ENCODE data around the gene ZNF792.

Gene ZNF792

GRCh38 chr19:34985249-34986022 lies 21.4 kb upstream of the ZNF792 start:
- Histone ChIP-seq H3K79me2 (ENCODE audit: low read length) (no peaks in the 10 kb centered on the region), H4K20me1 (ENCODE audit: insufficient read depth, low read length) (no peaks in the 10 kb centered on the region), H3K27me3 (ENCODE audit: low read depth, low read length) (peaks cover 13% of the 10 kb centered on the region; the same call in 1 of the 2 replicates), H3K27ac (ENCODE audit: low read length) (no peak overlapping the region), H2AFZ (ENCODE audit: low read depth, low read length) (peak overlapping the region; percentile 55; the same call in 1 of the 2 replicates), H3K4me3 (ENCODE audit: low read length) (no peak overlapping the region), H3K9me3 (ENCODE audit: insufficient read depth, low read length) (peaks cover 3% of the 10 kb centered on the region; the same call in 1 of the 2 replicates), H3K9ac (ENCODE audit: low read length) (no peak overlapping the region), H3K4me2 (ENCODE audit: low read length) (no peak overlapping the region), H3K36me3 (replicated peaks; ENCODE audit: low read depth, low read length) (no peaks in the 10 kb centered on the region), H3K4me1 (ENCODE audit: low read length) (peaks cover 31% of the 10 kb centered on the region)
- TF ChIP-seq EZH2phosphoT487 (IDR thresholded peaks at IDR 0.05; ENCODE audit: low read depth): no peak
- no peak for TF ChIP-seq CTCF (IDR thresholded peaks at IDR 0.05; ENCODE audit: low read depth, low read length)

GRCh38 chr19:34984287-34984686 lies 20.3 kb upstream of the ZNF792 start:
- Histone ChIP-seq H3K36me3 (replicated peaks; ENCODE audit: low read depth, low read length) (no peaks in the 10 kb centered on the region), H3K4me2 (ENCODE audit: low read length) (no peak overlapping the region), H3K9ac (ENCODE audit: low read length) (no peak overlapping the region), H3K79me2 (ENCODE audit: low read length) (no peaks in the 10 kb centered on the region), H2AFZ (ENCODE audit: low read depth, low read length) (no peak overlapping the region), H4K20me1 (ENCODE audit: insufficient read depth, low read length) (no peaks in the 10 kb centered on the region), H3K4me3 (ENCODE audit: low read length) (no peak overlapping the region), H3K27me3 (ENCODE audit: low read depth, low read length) (peaks cover 13% of the 10 kb centered on the region; the same call in 1 of the 2 replicates), H3K9me3 (ENCODE audit: insufficient read depth, low read length) (peaks cover 3% of the 10 kb centered on the region; the same call in 1 of the 2 replicates), H3K4me1 (ENCODE audit: low read length) (peaks cover 22% of the 10 kb centered on the region), H3K27ac (ENCODE audit: low read length) (no peak overlapping the region)
- no peak for TF ChIP-seq EZH2phosphoT487 (IDR thresholded peaks at IDR 0.05; ENCODE audit: low read depth)
- TF ChIP-seq CTCF (IDR thresholded peaks at IDR 0.05; ENCODE audit: low read depth, low read length): no peak

GRCh38 chr19:34983786-34984185 lies 19.8 kb upstream of the ZNF792 start:
- H3K79me2 ChIP-seq (ENCODE audit: low read length): no peaks in the 10 kb centered on the region
- peaks cover 17% of the 10 kb centered on the region for H3K4me1 ChIP-seq (ENCODE audit: low read length)
- H2AFZ ChIP-seq (ENCODE audit: low read depth, low read length): peak overlapping the region; percentile 5; the same call in 1 of the 2 replicates
- peaks cover 3% of the 10 kb centered on the region; the same call in 1 of the 2 replicates for H3K9me3 ChIP-seq (ENCODE audit: insufficient read depth, low read length)
- no peak overlapping the region for H3K27ac ChIP-seq (ENCODE audit: low read length)
- TF ChIP-seq EZH2phosphoT487 (IDR thresholded peaks at IDR 0.05; ENCODE audit: low read depth): no peak
- H3K36me3 ChIP-seq (replicated peaks; ENCODE audit: low read depth, low read length): no peaks in the 10 kb centered on the region
- no peak overlapping the region for H3K4me2 ChIP-seq (ENCODE audit: low read length)
- no peak overlapping the region for H3K4me3 ChIP-seq (ENCODE audit: low read length)
- H3K27me3 ChIP-seq (ENCODE audit: low read depth, low read length): peaks cover 13% of the 10 kb centered on the region; the same call in 1 of the 2 replicates
- no peaks in the 10 kb centered on the region for H4K20me1 ChIP-seq (ENCODE audit: insufficient read depth, low read length)
- H3K9ac ChIP-seq (ENCODE audit: low read length): no peak overlapping the region

- TF ChIP-seq EZH2phosphoT487 (IDR thresholded peaks at IDR 0.05; ENCODE audit: low read depth): no peak
- TF ChIP-seq CTCF (IDR thresholded peaks at IDR 0.05; ENCODE audit: low read depth, low read length): no peak
- no peak overlapping the region for H3K27ac ChIP-seq (ENCODE audit: low read length)
- H3K36me3 ChIP-seq (replicated peaks; ENCODE audit: low read depth, low read length): no peaks in the 10 kb centered on the region
- no peaks in the 10 kb centered on the region for H3K79me2 ChIP-seq (ENCODE audit: low read length)
- no peak overlapping the region for H3K4me2 ChIP-seq (ENCODE audit: low read length)
- peaks cover 9% of the 10 kb centered on the region for H3K4me1 ChIP-seq (ENCODE audit: low read length)
- no peak overlapping the region for H3K9ac ChIP-seq (ENCODE audit: low read length)
- no peaks in the 10 kb centered on the region for H4K20me1 ChIP-seq (ENCODE audit: insufficient read depth, low read length)
- H3K9me3 ChIP-seq (ENCODE audit: insufficient read depth, low read length): peaks cover 3% of the 10 kb centered on the region; the same call in 1 of the 2 replicates
- H3K4me3 ChIP-seq (ENCODE audit: low read length): no peak overlapping the region
- no peak overlapping the region for H2AFZ ChIP-seq (ENCODE audit: low read depth, low read length)
- peaks cover 13% of the 10 kb centered on the region; the same call in 1 of the 2 replicates for H3K27me3 ChIP-seq (ENCODE audit: low read depth, low read length)
Measured at GRCh38 chr19:34982275-34982674, 18.2 kb upstream of the ZNF792 start.

Measured in OCI-LY3 (cell line).